Ovary (tissue), 3 donors: Measurements from ENCODE around the gene FRAT2.

Experiments used
- CTCF ChIP-seq, 3 donors: fragments of 450-650 bp in 2 of 3; fragments of 200-600 bp in 1 of 3; IDR thresholded peaks; one replicate each; pipeline versions ENCODE4 v1.5.1 to v1.8.0; 2016 to 2022; ENCODE audit warnings: antibody characterized with exemption in 3 of 3, mild to moderate bottlenecking in 1 of 3
- POLR2A ChIP-seq: fragments of 450-650 bp; IDR thresholded peaks from one replicate; pipeline ENCODE4 v1.6.1; 2017; ENCODE audit warnings: antibody characterized with exemption, mild to moderate bottlenecking, moderate library complexity
- donor health status: DM: no; HTN: no; CAD: no.

GRCh38 chr10:97361537-97361901 lies 27.0 kb upstream of the FRAT2 start:
- TF ChIP-seq CTCF (IDR thresholded peaks at IDR 0.05) (no peak), POLR2A (no peak)
